MM.1S (cell line): ENCODE results near the gene USP46.

ENCODE experiments used
- EZH2 ChIP-seq: fragments of 300-600 bp; sonication (generic); optimal IDR thresholded peaks from 2 replicates; pipeline ENCODE3; 2017; ENCODE audit warnings: low read depth, mild to moderate bottlenecking, antibody characterized with exemption, low read length, mixed read lengths
- EZH2phosphoT487 ChIP-seq: fragments of 300-600 bp; sonication (generic); IDR thresholded peaks from 2 replicates; pipeline ENCODE4 v1.6.1; 2018; ENCODE audit warnings: antibody characterized with exemption, low read length
- TF ChIP-seq, protein P1 (sequence below): fragments of 300-600 bp; sonication (generic); IDR thresholded peaks from 2 replicates; pipeline ENCODE4 v1.5.1; 2016; ENCODE audit warnings: antibody characterized with exemption, low read length, mixed read lengths

DNA sequence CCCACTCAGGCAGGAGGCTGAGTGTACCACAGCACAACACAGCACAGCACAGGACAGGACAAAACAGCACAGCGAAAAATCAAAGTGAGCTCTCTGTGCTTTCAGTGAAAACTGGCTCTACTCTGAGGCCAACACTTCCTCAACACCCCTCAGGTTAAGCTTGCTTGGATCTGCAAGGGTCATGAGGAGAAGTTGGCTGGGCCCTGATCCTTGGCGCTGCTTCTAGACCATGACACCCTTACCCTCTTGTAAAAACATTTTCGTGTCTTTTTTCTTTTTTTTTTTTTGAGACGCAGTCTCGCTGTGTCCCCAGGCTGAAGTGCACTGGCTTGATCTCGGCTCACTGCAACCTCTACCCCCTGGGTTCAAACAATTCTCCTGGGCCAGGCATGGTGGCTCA lies 25.3 kb downstream of the USP46 start:
- TF ChIP-seq, protein P1, sequence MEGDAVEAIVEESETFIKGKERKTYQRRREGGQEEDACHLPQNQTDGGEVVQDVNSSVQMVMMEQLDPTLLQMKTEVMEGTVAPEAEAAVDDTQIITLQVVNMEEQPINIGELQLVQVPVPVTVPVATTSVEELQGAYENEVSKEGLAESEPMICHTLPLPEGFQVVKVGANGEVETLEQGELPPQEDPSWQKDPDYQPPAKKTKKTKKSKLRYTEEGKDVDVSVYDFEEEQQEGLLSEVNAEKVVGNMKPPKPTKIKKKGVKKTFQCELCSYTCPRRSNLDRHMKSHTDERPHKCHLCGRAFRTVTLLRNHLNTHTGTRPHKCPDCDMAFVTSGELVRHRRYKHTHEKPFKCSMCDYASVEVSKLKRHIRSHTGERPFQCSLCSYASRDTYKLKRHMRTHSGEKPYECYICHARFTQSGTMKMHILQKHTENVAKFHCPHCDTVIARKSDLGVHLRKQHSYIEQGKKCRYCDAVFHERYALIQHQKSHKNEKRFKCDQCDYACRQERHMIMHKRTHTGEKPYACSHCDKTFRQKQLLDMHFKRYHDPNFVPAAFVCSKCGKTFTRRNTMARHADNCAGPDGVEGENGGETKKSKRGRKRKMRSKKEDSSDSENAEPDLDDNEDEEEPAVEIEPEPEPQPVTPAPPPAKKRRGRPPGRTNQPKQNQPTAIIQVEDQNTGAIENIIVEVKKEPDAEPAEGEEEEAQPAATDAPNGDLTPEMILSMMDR = no peak
- no peak for TF ChIP-seq EZH2phosphoT487
- no peak for TF ChIP-seq EZH2
